K562 (cell line): ENCODE data around the gene CCDC174. TPM values are rescaled to one million over a fixed set of nuclear protein-coding genes. Genes with fewer than 3 reads are reported as not detected.

Experiments used
- ATF2 ChIP-seq: sonication (generic); formaldehyde crosslinking; IDR thresholded peaks from 2 replicates; pipeline ENCODE4 v1.8.1; 2022; ENCODE audit warnings: missing genetic modification reagents
- FOXP4 ChIP-seq: sonication (generic); formaldehyde crosslinking; IDR thresholded peaks from 2 replicates; pipeline ENCODE4 v1.8.0; 2022; ENCODE audit warnings: mild to moderate bottlenecking, missing genetic modification reagents, borderline replicate concordance
- NR0B1 ChIP-seq: fragments of 450-650 bp; IDR thresholded peaks from one replicate; pipeline ENCODE4 v1.6.1; 2018; ENCODE audit warnings: mild to moderate bottlenecking, moderate library complexity; ENCODE audit not compliant: partially characterized antibody
- PTTG1 ChIP-seq: fragments of 450-650 bp; IDR thresholded peaks from 2 replicates; pipeline ENCODE4 v1.6.1; 2016; ENCODE audit warnings: low read depth, mild to moderate bottlenecking, missing genetic modification characterization, missing compliant biosample characterization
- SMAD2 ChIP-seq: fragments of 150-350 bp; IDR thresholded peaks from 2 replicates; pipeline ENCODE4 v1.6.1; 2014; ENCODE audit warnings: low read depth, mild to moderate bottlenecking, low read length
- STAG1 ChIP-seq: sonication (generic); formaldehyde crosslinking; IDR thresholded peaks from 2 replicates; pipeline ENCODE4 v1.5.0; 2020; ENCODE audit warnings: missing genetic modification reagents, borderline replicate concordance
- TFAP4 ChIP-seq: sonication (generic); formaldehyde crosslinking; IDR thresholded peaks from 2 replicates; pipeline ENCODE4 v1.8.0; 2022; ENCODE audit warnings: missing genetic modification reagents, mild to moderate bottlenecking, moderate library complexity, borderline replicate concordance
- ZMIZ1 ChIP-seq, 2 experiments: fragments of 150-350 bp in 1 of 2; IDR thresholded peaks; 2 replicates each; pipeline ENCODE4 v1.6.1; 2012 to 2016; ENCODE audit warnings: low read depth in 2 of 2, low read length in 2 of 2, mild to moderate bottlenecking in 1 of 2, moderate library complexity in 1 of 2
- polyA plus RNA-seq, 8 experiments: library from polyadenylated mRNA; depleted of rRNA in 4 of 8; stranded (reverse) in 5 of 8; unstranded in 3 of 8; fragments of >200 nt; fragmentation: Nextera tagmentation in 2 of 8; fragmentation: Illumina TruSeq in 1 of 8; extraction: Ambion mirVana in 2 of 8; extraction: Trizol in 1 of 8; gene quantifications; 2 replicates each; pipeline versions ENCODE4 v1.2.1 to v1.2.3, GENCODE V29; 2011 to 2014; ENCODE audit warnings: inconsistent platforms in 1 of 8, missing spikeins in 1 of 8
- total RNA-seq, 7 experiments: library from RNA; depleted of rRNA in 6 of 7; stranded (reverse); fragments of >200 nt in 6 of 7; fragmentation: Illumina TruSeq in 2 of 7; extraction: Trizol in 2 of 7; gene quantifications; 2 replicates each; pipeline versions ENCODE4 v1.2.1 to v1.2.3, GENCODE V29; 2011 to 2021; ENCODE audit warnings: low replicate concordance in 1 of 7

Gene CCDC174
- total and polyA plus RNA-seq, 9 of the 15 experiments (the other 6 are each of a cell fraction or from before 2014, with no cell fraction given) = 7.4 to 41.0 (median 28.5) TPM

- TF ChIP-seq ATF2 (no peak), NR0B1 (no peak), SMAD2 (no peak), PTTG1 (tag) (no peak), STAG1 (no peak), FOXP4 (CRISPR knock-in tag) (no peak), ZMIZ1 (IDR thresholded peaks at IDR 0.05; ENCODE audit: low read depth in 2 of 2, low read length in 2 of 2) (no peak), TFAP4 (CRISPR knock-in tag) (no peak)
These were observed 42.1 kb upstream of the CCDC174 start (continued) for GRCh38 chr3:14609506-14609905.
